Measurements from ENCODE around the gene FNDC1.

DNA sequence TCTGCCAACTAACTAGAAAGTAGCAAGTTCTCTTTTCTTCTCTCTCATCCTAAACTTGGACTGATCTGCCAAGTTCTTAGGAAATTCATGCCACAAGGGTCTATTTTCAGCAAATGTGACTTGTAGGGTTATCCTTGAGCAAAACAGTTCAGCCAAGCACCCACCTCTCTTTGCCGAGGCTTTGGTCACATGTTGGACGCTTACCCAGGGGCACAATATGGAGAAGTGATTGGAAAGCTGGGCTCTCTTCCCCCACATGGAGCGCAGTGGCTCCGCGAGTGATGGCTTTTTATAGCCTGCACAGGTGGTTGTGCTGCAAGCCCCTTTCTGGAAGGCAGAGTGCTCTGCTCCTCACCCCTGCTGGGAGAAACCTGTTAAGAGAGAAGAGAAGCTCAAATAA lies 47.7 kb upstream of the FNDC1 start:
- no peak for TF ChIP-seq POLR2A (IDR thresholded peaks at IDR 0.05)
- TF ChIP-seq, protein P1, sequence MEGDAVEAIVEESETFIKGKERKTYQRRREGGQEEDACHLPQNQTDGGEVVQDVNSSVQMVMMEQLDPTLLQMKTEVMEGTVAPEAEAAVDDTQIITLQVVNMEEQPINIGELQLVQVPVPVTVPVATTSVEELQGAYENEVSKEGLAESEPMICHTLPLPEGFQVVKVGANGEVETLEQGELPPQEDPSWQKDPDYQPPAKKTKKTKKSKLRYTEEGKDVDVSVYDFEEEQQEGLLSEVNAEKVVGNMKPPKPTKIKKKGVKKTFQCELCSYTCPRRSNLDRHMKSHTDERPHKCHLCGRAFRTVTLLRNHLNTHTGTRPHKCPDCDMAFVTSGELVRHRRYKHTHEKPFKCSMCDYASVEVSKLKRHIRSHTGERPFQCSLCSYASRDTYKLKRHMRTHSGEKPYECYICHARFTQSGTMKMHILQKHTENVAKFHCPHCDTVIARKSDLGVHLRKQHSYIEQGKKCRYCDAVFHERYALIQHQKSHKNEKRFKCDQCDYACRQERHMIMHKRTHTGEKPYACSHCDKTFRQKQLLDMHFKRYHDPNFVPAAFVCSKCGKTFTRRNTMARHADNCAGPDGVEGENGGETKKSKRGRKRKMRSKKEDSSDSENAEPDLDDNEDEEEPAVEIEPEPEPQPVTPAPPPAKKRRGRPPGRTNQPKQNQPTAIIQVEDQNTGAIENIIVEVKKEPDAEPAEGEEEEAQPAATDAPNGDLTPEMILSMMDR (IDR thresholded peaks at IDR 0.05), result no peak

Measured in lower leg skin (tissue), 3 donors.